ENCODE measurements around the gene KDM7A. TPM values are rescaled to one million over a fixed set of nuclear protein-coding genes. Genes with fewer than 3 reads are reported as not detected.

Gene KDM7A
- polyA plus RNA-seq, 2 of the 4 experiments (the other 2 are of a cell fraction), result 1.4 to 4.1 TPM

DNA sequence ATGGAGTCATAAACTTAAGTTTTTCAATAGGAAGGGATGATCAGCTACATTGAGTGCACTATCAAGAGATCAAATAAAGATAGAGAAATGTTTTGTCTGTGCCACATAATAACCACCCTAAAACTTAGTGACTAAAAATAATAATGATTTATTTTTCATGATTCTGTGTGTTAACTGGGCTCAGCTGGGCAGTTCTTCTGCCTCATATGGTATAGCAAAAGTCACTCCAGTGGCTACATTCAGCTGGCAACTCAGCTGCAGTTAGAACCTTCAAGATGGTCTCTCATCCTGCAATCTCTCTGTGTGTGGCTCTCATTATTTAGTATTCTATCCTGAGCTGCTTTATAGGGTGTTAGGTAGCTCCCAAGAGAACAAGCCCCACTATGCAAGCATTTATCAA lies 106.2 kb downstream of the KDM7A start:
- ChIA-PET POLR2A (no interaction called here), CTCF (no interaction called here)
- Histone ChIP-seq H3K9me3 (peaks cover 41% of the 10 kb centered on the region), H3K4me1 (no peaks in the 10 kb centered on the region), H3K4me2 (no peak overlapping the region), H3K4me3 (no peak overlapping the region), H3K27ac (no peak overlapping the region)
- no peak for FAIRE-seq
- no peak for ATAC-seq
- DNase-seq (ENCODE audit: low read depth in 1 of 2, low spot score in 1 of 2), result no peak
- TF ChIP-seq, protein P1, sequence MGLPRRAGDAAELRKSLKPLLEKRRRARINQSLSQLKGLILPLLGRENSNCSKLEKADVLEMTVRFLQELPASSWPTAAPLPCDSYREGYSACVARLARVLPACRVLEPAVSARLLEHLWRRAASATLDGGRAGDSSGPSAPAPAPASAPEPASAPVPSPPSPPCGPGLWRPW (IDR thresholded peaks at IDR 0.05), result no peak
- TF ChIP-seq KDM1A (IDR thresholded peaks at IDR 0.05; ENCODE audit: low read depth), result no peak
- TF ChIP-seq, protein P2, sequence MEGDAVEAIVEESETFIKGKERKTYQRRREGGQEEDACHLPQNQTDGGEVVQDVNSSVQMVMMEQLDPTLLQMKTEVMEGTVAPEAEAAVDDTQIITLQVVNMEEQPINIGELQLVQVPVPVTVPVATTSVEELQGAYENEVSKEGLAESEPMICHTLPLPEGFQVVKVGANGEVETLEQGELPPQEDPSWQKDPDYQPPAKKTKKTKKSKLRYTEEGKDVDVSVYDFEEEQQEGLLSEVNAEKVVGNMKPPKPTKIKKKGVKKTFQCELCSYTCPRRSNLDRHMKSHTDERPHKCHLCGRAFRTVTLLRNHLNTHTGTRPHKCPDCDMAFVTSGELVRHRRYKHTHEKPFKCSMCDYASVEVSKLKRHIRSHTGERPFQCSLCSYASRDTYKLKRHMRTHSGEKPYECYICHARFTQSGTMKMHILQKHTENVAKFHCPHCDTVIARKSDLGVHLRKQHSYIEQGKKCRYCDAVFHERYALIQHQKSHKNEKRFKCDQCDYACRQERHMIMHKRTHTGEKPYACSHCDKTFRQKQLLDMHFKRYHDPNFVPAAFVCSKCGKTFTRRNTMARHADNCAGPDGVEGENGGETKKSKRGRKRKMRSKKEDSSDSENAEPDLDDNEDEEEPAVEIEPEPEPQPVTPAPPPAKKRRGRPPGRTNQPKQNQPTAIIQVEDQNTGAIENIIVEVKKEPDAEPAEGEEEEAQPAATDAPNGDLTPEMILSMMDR (IDR thresholded peaks at IDR 0.05), result no peak
- no peak for TF ChIP-seq JUNB (IDR thresholded peaks at IDR 0.05)
- no peak for TF ChIP-seq MAFK (IDR thresholded peaks at IDR 0.05; ENCODE audit: partially characterized antibody)

GRCh38 chr7:140069298-140069949 lies 107.4 kb downstream of the KDM7A start:
- CTCF ChIA-PET, result interaction anchor here (0.5 kb wide), 1 partner anchor 61 kb away, joined by 3 read pairs; no protein-coding TSS in a partner anchor
- 62% methylated on average over 4 of the region's 4 CpGs for WGBS (ENCODE audit: missing lambda C conversion rate)
- H3K9me3 ChIP-seq, result peaks cover 42% of the 10 kb centered on the region

DNA sequence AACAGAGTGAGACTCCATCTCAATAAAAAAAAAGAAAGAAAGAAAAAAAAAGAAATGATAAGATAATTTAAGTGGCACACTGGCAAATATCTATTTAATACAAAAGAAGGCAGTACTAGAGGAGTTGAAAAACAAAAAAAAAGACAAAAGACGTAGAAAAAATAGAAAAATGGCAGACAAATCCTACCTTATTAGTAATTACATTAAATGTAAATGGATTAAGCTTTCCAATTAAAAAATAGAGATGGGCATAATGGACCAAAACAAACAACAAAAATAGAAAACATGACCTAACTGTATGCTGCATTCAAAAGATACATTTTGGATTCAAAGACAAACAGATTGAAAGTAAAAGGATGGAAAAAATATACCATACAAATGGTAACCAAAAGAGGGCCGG lies 108.8 kb downstream of the KDM7A start:
- 46% methylated on average over 2 of the region's 2 CpGs for WGBS (ENCODE audit: missing lambda C conversion rate)
- no peak for TF ChIP-seq REST (IDR thresholded peaks at IDR 0.05)
- TF ChIP-seq JUNB (IDR thresholded peaks at IDR 0.05), result no peak
- TF ChIP-seq SREBF2 (IDR thresholded peaks at IDR 0.05), result no peak
- no peak for TF ChIP-seq RAD21 (conservative IDR thresholded peaks at IDR 0.05 in 1 of 2, IDR thresholded peaks at IDR 0.05 in 1 of 2)
- TF ChIP-seq FOXS1 (CRISPR knock-in tag; IDR thresholded peaks at IDR 0.05), result no peak
- TF ChIP-seq, protein P3, sequence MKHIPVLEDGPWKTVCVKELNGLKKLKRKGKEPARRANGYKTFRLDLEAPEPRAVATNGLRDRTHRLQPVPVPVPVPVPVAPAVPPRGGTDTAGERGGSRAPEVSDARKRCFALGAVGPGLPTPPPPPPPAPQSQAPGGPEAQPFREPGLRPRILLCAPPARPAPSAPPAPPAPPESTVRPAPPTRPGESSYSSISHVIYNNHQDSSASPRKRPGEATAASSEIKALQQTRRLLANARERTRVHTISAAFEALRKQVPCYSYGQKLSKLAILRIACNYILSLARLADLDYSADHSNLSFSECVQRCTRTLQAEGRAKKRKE (CRISPR knock-in tag; IDR thresholded peaks at IDR 0.05; ENCODE audit: low read depth), result no peak
- TF ChIP-seq, protein P2 (IDR thresholded peaks at IDR 0.05), result no peak
- TF ChIP-seq EHF (CRISPR knock-in tag; IDR thresholded peaks at IDR 0.05), result no peak
- TF ChIP-seq, protein P1 (IDR thresholded peaks at IDR 0.05), result no peak
- TF ChIP-seq RNF2 (IDR thresholded peaks at IDR 0.05; ENCODE audit: borderline replicate concordance, low read depth), result no peak
- no peak for TF ChIP-seq EHMT2 (IDR thresholded peaks at IDR 0.05; ENCODE audit: low read depth)
- TF ChIP-seq RARB (CRISPR knock-in tag; IDR thresholded peaks at IDR 0.05), result no peak
- TF ChIP-seq RCOR1 (IDR thresholded peaks at IDR 0.05; ENCODE audit: low read depth, low read length), result no peak
- TF ChIP-seq HOXB13 (CRISPR knock-in tag; IDR thresholded peaks at IDR 0.05; ENCODE audit: low read depth), result no peak
- no peak for TF ChIP-seq CBX8 (IDR thresholded peaks at IDR 0.05)
- TF ChIP-seq KDM1A (IDR thresholded peaks at IDR 0.05; ENCODE audit: low read depth), result no peak
- TF ChIP-seq, protein P4, sequence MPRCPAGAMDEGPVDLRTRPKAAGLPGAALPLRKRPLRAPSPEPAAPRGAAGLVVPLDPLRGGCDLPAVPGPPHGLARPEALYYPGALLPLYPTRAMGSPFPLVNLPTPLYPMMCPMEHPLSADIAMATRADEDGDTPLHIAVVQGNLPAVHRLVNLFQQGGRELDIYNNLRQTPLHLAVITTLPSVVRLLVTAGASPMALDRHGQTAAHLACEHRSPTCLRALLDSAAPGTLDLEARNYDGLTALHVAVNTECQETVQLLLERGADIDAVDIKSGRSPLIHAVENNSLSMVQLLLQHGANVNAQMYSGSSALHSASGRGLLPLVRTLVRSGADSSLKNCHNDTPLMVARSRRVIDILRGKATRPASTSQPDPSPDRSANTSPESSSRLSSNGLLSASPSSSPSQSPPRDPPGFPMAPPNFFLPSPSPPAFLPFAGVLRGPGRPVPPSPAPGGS (IDR thresholded peaks at IDR 0.05), result no peak
- no peak for TF ChIP-seq TP53 (CRISPR knock-in tag; IDR thresholded peaks at IDR 0.05)
- no peak for TF ChIP-seq NPAS2 (CRISPR knock-in tag; IDR thresholded peaks at IDR 0.05; ENCODE audit: borderline replicate concordance)
- FAIRE-seq, result no peak
- ChIA-PET POLR2A (no interaction called here), CTCF (no interaction called here)
- ATAC-seq, result no peak
- H3K27ac ChIP-seq, result no peak overlapping the region
- no peak for DNase-seq (ENCODE audit: low read depth in 1 of 2, low spot score in 1 of 2)
- peaks cover 42% of the 10 kb centered on the region for H3K9me3 ChIP-seq
- no peak overlapping the region for H3K4me3 ChIP-seq
- no peak overlapping the region for H3K4me2 ChIP-seq
- no peaks in the 10 kb centered on the region for H3K4me1 ChIP-seq

More at GRCh38 chr7:140069298-140069949, 107.4 kb downstream of the KDM7A start:
- DNase-seq (ENCODE audit: low read depth in 1 of 2, low spot score in 1 of 2) (no peak), FAIRE-seq (no peak), ATAC-seq (no peak)
- no peak for TF ChIP-seq POLR2A (IDR thresholded peaks at IDR 0.05; ENCODE audit: low read length)
- Histone ChIP-seq H3K4me1 (no peaks in the 10 kb centered on the region), H3K4me2 (no peak overlapping the region), H3K4me3 (no peak overlapping the region), H3K27ac (no peak overlapping the region)
- POLR2A ChIA-PET, result no interaction called here

All from A549 (cell line).